Measurements from ENCODE around the gene MARK3.

- TF ChIP-seq POLR2A (IDR thresholded peaks at IDR 0.05): no peak
- no peak for TF ChIP-seq CTCF (IDR thresholded peaks at IDR 0.05)
These were observed 42.5 kb downstream of the MARK3 start for GRCh38 chr14:103427485-103428443.
